Measurements from ENCODE around the gene TRPV5. TPM values are rescaled to one million over a fixed set of nuclear protein-coding genes. Genes with fewer than 3 reads are reported as not detected.
"Not testable (repeated sequence)": the region's sequence is repeated elsewhere in the genome, so short reads cannot be mapped to it uniquely, and the experiment has no call there.

The TRPV5 gene
- under 1 TPM in 1 of 4 donors, not detected in 3; 0.31 TPM for total RNA-seq

DNA sequence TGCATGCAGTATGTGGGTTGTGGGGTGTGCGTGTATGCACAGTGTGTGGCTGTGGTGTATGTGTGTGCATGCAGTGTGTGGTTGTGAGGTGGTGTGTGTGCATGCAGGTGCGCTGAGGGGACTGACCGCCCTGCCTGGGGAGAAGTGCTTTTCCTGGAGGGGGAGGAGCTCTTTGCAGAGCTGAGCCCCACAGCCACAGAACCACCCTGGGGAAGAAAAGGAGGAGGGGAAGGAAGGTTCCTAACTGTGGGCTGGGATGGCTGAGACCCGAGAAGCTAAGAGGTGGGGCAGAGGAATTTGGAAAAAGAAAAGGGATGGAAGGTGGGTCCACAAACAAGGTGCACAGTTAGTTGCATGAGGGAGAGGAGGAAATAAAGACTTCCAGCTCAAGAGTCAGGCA is at the start of gene TRPV5:
TRPV5 (minus strand) TSS at position 123 of the 400 bp plus-strand sequence. CDS start 287 bp downstream, outside the sequence.
- H3K4me1 ChIP-seq: no peaks in the 10 kb centered on the region
- 64 to 68% methylated on average over 4 of the region's 4 CpGs for WGBS, 2 donors (ENCODE audit: low coverage in 1 of 2)
- peaks cover 21% of the 10 kb centered on the region for H3K27me3 ChIP-seq
- TF ChIP-seq POLR2AphosphoS5 (IDR thresholded peaks at IDR 0.05) (no peak), EP300 (IDR thresholded peaks at IDR 0.05) (no peak), POLR2A (IDR thresholded peaks at IDR 0.05) (no peak)
- TF ChIP-seq, protein P1, sequence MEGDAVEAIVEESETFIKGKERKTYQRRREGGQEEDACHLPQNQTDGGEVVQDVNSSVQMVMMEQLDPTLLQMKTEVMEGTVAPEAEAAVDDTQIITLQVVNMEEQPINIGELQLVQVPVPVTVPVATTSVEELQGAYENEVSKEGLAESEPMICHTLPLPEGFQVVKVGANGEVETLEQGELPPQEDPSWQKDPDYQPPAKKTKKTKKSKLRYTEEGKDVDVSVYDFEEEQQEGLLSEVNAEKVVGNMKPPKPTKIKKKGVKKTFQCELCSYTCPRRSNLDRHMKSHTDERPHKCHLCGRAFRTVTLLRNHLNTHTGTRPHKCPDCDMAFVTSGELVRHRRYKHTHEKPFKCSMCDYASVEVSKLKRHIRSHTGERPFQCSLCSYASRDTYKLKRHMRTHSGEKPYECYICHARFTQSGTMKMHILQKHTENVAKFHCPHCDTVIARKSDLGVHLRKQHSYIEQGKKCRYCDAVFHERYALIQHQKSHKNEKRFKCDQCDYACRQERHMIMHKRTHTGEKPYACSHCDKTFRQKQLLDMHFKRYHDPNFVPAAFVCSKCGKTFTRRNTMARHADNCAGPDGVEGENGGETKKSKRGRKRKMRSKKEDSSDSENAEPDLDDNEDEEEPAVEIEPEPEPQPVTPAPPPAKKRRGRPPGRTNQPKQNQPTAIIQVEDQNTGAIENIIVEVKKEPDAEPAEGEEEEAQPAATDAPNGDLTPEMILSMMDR (IDR thresholded peaks at IDR 0.05): no peak
- H3K9me3 ChIP-seq: no peaks in the 10 kb centered on the region
- ATAC-seq: no peak
- H3K4me3 ChIP-seq: no peak within 1 kb of the TSS
- H3K27ac ChIP-seq: no peak within 1 kb of the TSS
- H3K36me3 ChIP-seq: no peaks in the 10 kb centered on the region

DNA sequence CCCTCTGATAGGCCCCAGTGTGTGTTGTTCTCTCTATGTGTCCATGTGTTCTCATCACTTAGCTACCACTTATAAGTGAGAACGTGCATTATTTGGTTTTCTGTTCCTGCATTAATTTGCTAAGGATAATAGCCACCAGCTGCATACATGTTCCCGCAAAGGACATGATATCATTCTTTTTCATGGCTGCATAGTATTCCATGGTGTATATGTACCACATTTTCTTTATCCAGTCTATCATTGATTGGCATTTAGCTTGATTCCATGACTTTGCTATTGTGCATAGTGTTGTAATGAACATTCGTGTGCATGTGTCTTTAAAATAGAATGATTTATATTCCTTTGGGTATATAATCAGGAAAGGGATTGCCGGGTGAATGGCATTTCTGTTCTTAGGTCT is 44.9 kb upstream of the TRPV5 start:
- not testable (repeated sequence) for H3K27ac ChIP-seq, H3K4me3 ChIP-seq, H3K4me1 ChIP-seq, ATAC-seq, H3K27me3 ChIP-seq, H3K36me3 ChIP-seq
- 78 to 79% methylated on average over 4 of the region's 4 CpGs for WGBS, 2 donors (ENCODE audit: low coverage in 1 of 2)
- peaks cover 0 to 29% (median 0%) of the 10 kb centered on the region in 3 donors for H3K9me3 ChIP-seq

DNA sequence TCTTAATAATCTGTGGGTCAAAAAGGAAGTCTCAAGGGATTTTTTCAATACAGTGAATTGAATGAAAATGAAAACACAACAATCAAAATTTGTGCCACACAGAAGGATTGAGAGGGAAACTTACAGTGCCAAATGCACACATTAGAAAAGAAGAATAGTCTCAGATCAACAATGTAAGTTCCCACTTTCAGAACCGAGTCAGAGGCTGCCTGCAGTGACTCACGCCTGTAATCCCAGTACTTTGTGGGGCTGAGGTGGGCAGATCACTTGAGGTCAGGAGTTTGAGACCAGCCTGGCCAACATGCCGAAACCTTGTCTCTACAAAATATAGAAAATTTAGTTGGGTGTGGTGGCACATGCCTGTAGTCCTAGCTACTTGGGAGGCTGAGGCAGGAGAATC is 41.1 kb upstream of the TRPV5 start:
- Histone ChIP-seq H3K27ac (no peak overlapping the region), H3K27me3 (no peaks in the 10 kb centered on the region), H3K36me3 (no peaks in the 10 kb centered on the region), H3K9me3 (peaks cover 0 to 15% (median 0%) of the 10 kb centered on the region in 3 donors), H3K4me1 (no peaks in the 10 kb centered on the region), H3K4me3 (no peak overlapping the region)
- WGBS, 2 donors (ENCODE audit: low coverage in 1 of 2): 20 to 93% methylated on average over 1 to 2 of the region's 3 CpGs
- no peak for ATAC-seq
- TF ChIP-seq POLR2AphosphoS5 (IDR thresholded peaks at IDR 0.05): no peak
- TF ChIP-seq POLR2A (IDR thresholded peaks at IDR 0.05): no peak
- TF ChIP-seq, protein P1 (IDR thresholded peaks at IDR 0.05): no peak
- TF ChIP-seq EP300 (IDR thresholded peaks at IDR 0.05): no peak

DNA sequence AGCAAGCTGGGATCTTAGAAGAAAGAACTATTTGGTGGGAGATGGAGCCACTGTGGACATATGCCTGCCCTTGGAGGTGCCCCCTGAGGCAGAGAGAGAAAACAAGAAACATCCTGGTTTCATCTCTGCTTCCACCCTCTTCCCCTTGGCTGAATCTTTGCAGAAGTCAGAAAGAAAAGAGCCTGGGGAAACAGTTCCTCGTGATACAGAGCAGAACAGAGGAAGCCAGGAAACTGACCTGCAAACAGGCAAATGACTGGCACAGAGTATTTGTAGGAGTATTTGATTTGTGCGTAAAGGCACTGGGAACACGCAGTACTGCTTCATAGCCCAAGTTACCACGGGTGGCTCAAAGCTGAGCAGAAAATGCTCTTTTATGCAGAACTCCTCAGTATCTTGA is 35.6 kb upstream of the TRPV5 start:
- WGBS, 2 donors (ENCODE audit: low coverage in 1 of 2): 60 to 74% methylated on average over 3 to 4 of the region's 4 CpGs

DNA sequence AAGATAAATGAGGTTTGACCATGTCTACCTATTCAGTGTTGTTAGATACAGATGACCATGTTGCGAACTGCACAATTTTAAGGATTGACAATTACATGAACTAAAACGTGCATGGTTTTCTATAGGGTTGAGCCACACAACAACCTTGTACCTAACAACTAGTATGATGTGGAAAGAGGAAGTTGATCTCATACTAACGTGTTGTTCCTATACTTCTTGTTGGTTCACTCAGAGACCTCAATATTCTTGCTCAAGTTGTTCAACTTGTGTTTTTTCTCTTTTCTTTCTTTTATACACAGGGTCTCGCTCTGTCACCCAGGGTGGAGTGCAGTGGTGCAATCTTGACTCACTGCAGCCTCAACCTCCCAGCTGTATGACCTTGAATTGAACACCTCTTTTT is 34.7 kb upstream of the TRPV5 start:
- peaks cover 18% of the 10 kb centered on the region for H3K27me3 ChIP-seq
- H3K36me3 ChIP-seq: no peaks in the 10 kb centered on the region
- H3K9me3 ChIP-seq: no peaks in the 10 kb centered on the region
- H3K27ac ChIP-seq: no peak overlapping the region
- no peak overlapping the region for H3K4me3 ChIP-seq
- ATAC-seq: no peak
- no peaks in the 10 kb centered on the region for H3K4me1 ChIP-seq
- 78 to 79% methylated on average over 4 of the region's 4 CpGs for WGBS, 2 donors (ENCODE audit: low coverage in 1 of 2)
- TF ChIP-seq EP300 (IDR thresholded peaks at IDR 0.05) (no peak), POLR2A (IDR thresholded peaks at IDR 0.05) (no peak), POLR2AphosphoS5 (IDR thresholded peaks at IDR 0.05) (no peak)
- TF ChIP-seq, protein P1 (IDR thresholded peaks at IDR 0.05): no peak

More for the DNA sequence above, 35.6 kb upstream of the TRPV5 start:
- H3K36me3 ChIP-seq: no peaks in the 10 kb centered on the region
- H3K27ac ChIP-seq: no peak overlapping the region
- no peaks in the 10 kb centered on the region for H3K9me3 ChIP-seq
- TF ChIP-seq POLR2A (IDR thresholded peaks at IDR 0.05): no peak
- no peak for TF ChIP-seq EP300 (IDR thresholded peaks at IDR 0.05)
- TF ChIP-seq POLR2AphosphoS5 (IDR thresholded peaks at IDR 0.05): no peak
- TF ChIP-seq, protein P1 (IDR thresholded peaks at IDR 0.05): no peak
- no peaks in the 10 kb centered on the region for H3K4me1 ChIP-seq
- H3K27me3 ChIP-seq: peaks cover 10% of the 10 kb centered on the region
- no peak overlapping the region for H3K4me3 ChIP-seq
- ATAC-seq: no peak
